ENCODE data around the gene DEPP1. TPM values are rescaled to one million over a fixed set of nuclear protein-coding genes. Genes with fewer than 3 reads are reported as not detected.
A peak's percentile ranks its signal among the peaks of the same experiment; 100 is the strongest.

DEPP1 gene
- total RNA-seq, 1 donor from 2014 or later, result 29.6 TPM

DNA sequence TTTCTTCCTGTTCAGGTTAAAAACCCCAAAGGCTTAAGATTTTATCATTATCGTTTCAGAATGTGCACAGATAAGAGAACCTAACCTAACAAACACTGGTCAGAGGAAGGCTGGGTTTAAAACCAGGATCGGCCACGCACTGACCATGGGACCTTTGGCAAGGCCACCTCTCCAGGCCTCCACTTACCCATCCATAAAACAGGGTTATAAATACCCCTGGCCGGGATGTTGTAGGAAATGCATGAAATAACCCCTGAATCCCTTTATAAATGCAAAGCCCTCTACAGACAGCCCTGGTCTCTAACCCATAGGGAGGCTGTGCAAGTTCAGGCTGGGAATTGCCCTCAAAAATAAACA is 418 bp downstream of the DEPP1 start:
- DNase-seq, result no peak

DNA sequence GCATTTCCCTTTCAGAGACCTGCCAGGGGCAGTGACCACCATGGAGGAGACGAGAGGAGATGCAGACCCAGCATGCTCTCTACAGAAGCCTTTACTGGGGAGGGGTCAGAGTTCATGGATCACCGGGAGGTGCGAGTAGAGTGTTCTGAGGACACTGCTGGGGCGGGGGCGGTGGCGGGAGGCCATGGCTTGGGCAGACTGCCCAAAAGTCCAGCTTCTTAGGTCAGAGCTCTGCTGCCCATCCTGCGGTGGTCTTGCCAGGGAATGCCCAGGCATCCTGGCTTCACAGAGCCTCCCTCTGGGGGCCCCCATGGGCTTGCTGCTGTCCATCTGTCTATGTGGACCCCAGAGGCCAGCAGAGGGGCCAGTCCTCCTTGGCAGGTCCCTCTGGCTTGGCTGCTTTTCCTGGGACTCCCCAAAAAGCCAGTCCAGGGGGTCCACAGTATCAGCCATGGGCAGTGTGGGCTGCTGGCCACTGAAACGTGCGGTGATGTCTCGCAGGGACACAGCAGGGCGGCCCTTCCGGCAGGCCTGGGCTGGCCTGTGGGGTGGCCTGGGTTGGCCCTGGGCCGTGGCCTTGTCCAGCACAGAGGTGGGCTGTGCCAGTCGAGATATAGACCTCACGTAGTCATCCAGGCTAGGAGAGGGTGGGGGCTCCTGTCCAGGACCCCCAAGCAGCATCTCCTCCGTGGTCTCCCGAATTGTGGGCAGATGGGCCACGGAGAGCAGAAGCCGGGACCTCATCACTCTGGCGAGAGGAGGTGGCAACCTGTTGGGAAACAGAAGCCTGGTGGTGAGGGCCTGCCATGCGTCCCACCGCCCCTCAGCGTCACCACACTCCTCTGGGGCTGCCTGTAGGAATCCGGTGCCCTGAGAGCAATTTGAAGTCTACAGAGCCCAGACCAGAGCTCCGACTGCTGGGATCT is 1.1 kb downstream of the DEPP1 start:
- DNase-seq, result no peak

DNA sequence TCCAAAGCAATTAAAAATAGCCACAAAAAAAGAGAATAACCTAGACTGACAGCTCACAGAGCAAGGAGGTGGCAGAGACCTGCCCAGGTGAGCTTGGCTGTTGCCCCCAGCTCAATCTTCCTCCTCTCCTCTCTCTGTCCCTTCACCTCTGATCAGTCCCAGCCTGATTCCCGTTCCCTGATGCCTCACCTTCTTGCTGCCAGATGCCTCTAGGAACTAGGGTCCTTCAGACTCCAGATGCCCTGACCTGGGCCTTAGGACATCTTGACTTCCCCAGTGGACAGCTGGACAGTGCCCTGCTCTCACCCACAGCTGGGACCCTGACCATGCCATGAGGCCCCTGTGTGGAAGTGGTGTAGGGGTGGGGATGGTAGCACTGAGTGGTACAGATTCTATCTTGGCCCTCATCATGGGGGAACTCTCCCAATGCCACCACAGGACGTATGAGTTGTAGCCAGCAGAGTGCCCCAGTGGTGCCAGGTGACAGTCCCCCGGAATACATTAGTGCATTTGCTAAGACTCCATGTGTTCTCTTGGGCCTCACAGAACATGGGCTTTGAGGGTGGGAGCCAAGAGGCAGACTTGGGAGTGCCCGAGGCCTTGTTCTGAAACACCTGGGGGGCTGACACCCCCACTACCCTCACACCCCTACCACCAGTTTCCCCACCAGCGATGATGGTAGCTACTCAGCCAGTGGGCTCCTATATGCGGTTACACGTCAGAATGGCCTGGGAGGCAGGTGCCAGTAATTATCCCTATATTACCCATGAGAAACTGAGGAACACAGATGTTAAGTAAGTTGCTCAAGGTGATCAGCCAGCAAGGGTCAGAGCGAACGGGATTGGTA is 2.0 kb downstream of the DEPP1 start:
- no peak for DNase-seq

DNA sequence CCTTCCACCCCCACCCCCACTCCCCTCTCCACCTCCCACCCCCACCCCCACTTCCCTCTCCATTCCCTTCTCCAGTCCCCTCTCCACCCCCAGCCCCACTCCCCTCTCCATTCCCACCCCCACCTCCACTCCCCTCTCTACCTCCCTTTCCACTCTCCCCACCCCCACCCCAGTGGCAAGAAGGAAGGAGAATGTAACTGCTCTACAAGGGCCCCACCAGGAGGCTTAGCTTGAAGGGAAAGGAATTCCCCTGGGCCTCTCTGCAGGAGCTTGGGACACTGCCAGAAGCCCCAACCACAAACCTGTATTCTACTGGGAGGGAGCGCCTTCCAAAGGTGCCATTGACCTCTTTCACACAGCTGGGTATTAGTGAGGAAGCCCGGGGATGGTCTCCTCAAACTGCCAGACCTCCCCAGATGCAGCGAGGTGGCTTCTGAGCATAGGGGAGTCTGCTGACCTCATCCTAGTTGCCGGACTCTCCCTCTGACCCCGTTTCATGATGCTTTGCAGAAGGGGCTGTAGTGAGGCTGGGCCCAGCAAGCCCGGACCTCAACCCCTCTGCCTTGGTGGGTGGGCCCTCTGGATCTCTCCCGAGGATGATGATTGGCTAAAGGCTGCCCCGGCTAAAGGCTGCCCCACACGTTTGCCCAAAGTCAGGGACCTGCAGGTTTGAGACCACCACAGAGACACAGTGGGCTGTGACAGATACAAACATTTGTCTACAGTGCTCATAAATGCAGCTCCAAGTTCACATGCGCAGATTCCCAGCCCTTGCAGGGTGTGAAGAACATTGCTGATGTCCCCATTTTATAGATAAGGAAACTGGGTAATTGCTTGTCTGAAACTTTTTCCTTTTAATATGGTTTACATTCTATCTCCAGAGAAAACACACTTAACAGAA is 2.9 kb downstream of the DEPP1 start:
- DNase-seq, result no peak

DNA sequence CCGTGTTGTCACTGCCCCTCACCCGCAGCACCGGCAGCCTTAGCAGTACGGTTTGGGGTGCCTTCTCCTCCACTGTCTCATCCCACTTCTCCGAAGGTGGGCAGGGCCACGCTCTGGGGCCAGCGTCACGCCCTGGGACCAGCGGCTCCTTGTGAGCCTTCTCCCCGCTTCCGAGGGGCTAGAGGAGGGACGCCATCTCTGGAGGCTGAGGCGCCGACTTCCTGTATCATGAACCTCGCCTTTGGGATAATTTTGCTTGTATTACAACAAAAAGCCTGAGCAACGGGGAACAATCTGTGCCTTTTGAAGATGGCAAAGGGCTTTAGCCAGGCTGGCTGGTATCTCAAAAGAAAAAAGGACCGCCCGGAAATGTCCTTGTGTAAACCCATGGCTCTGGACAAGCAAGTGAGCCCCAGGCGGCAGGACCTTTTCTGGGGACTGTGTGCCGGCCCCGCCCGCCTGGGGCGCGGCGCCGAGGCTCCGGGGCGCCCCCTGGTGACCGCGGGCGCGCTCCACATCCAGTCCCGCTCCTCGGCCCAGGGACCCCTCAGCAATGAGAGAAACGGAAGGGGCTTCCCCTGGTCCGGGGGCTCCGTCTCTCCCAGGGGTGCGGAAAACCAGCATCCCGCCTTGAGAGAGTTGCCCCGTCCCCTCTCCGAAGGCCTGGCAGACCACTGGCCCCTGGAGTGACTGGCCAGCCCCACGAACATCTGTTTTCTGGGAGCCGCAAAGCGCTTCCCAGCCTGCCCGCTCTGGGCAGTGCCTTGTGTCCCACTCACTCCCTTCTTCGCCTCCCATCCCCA is 3.8 kb downstream of the DEPP1 start:
- peak; percentile 33 for DNase-seq

DNA sequence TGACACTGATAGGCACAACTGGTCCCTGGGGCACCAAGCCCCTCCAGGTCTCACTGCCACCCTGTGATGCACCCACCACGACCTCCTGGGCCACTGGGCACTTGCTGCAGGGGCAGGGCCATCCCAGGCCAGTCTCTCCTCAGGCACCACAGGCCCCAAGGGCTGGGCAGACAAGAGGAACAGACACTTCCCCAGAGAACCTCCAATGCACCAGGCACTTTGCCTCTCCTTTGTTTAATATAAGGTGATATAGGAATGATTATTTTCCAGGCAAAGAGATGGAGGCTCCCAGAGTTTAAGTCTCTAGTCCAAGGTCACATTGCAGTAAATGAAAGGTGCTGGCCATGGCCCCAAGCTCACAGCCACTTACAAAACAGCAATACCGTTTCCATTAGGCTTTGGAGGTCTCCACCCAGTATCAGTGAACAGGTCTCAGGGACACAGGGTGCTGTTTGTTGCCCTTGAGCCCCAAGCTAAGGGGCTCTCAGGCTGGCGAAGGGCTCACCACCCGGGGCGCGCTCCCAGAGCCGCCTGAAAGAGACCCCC is 4.5 kb downstream of the DEPP1 start:
- DNase-seq, result no peak

DNA sequence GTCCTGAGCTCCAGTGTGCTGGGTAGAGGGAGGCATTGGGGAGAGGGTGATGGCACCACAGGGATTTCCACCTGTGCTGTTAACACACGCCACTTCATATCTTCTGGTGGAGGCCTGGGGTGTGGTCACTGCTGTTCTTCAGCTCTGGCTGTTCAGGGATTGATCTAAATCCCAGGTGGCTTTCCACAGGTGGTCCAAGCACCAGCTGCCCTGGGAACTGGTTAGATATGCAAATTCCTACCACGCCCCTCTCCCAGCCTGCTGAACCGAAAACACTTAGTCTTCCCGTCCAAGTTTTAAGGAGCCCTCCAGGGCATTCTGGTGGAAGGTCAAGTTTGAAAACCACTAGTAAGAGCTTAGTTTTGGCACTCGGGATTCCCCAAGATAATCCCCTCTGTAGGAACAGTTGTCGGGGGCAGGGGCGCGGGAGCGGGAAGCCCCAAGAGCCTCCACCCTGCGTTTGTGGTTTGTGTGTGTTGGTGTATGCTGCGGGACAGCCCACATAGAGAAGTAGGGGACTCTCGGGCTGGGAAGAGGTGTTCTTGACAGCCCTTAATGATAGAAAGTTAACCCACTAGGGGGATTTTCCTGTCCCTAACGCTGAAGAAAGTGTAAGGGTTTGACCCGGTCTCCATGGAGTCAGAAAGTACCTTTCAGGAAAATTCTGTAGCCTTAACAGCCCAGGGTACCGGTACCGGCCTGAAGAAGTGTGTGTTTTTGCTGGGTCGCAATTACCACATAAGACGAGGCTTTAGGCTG is 5.1 kb downstream of the DEPP1 start:
- no peak for DNase-seq

DNA sequence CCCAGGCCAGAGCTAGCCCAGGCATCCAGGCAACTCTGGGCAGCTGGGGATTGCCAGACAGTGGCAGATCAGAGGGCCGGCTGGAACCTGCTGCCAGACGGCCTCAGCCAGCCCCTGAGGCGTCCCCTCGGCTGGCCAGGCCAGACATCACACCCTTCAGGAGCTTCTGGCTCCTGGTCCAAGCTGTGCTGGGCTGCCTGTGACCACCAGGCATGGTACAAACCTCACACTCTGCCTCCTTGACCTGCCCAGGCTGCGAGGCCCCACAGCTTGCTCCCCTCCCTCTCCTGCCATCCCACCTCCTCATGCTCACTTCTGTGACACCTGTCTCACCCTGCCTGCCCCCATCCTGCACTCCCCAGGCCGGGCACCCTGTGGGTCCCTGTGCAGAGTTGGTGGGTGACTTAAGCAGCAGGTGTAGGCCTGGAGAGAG is 5.7 kb downstream of the DEPP1 start:
- DNase-seq, result no peak

DNA sequence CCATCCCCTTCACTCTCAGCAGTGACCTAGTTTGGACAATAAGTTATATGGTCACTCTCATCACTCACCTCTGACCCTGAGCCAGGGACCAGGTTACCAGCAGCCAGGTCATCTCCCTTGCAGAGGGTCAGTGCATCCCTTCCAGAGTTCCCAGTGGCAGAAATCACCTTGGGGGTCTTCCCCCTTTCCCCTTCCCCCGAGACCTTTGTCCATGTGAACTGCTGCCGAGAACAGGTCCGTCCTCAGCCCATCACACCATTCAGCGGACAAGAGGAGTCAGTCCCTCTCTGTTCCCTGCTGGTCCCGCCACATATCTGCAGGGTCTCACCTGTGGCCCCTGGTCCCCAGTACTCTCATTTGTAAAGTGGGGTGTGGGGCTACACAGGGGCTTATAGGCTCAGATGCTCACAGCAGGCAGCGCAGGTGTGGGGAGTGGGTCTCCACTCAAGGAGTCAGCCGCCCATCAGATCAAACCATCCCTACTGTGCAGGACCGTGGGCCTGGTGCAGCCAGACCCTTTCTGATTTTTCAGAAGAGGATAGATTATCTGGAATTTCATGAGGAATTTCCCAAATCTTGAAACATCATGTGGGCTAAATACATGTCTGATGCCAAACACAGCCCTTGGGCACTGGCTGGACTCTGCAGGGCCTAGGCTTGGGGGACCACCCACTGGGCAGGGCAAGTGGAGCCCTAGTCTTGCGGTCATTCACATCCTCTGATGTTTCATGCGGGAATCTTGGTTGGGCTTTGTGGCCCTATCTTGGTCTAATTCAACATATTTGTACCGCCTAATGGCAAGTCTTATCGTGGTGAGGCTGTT is 6.5 kb downstream of the DEPP1 start:
- DNase-seq, result no peak

DNA sequence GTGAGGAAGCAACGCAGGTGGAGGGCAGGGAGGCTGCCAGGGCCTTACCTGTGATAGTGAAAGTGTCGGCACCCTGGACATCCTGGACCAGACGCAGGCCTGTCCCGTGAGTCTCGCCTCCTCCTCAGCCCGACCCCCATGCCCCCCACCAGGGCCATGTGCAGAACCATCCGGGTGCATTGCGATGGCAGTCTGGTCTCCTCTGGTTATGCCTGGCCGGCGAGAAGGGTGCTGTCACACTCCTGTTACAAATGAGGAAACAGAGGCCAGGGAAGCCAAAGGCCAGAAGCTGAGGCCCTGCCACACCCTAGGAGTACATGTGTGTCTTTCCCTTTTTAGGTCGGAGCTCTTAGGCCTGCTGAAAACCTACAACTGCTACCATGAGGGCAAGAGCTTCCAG is 7.2 kb downstream of the DEPP1 start:
- DNase-seq, result no peak

DNA sequence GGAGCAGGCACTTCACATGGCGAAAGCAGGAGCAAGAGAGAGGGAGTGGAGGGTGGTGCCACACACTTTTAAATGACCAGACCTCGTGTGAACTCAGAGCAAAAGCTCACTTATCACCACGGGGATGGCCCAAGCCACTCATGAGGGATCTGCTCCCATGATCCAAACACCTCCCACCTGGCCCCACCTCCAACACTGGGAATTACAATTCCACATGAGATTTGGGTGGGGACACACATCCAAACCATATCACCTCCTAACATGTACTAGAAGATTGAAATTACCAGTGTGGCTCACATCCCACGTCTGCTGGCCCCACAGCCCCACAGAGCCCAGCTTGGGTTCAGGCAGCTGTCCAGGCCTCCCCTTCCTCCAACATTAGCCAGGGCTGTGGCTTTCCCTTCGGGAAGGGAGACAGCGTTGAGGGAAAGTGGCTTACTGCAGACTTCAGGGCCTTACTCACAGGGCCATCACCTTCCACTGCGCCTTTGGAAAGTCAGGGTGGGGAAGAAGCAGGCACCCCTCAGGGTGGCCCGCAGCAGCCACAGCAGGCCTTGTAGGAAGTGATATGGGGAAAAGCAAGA is 7.7 kb downstream of the DEPP1 start:
- DNase-seq, result no peak

DNA sequence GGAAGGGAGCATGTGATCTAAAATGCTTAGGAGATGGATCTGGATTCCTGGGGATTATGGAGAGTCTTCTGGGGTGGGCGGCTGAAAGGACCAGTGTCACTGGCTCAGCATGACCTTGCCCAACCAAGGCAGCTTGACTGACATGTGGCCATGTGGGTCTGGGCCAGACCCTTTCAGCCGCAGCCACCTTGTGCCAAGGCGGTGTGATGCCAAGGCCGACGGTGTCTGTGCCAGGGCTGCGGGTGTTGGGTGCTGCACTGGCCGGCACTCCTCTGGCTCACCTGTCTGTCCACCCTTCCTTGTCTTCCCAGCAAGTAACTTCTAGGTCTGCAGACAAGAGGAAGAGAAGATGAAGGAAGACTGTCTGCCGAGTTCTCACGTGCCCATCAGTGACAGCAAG is 8.8 kb downstream of the DEPP1 start:
- no peak for DNase-seq

DNA sequence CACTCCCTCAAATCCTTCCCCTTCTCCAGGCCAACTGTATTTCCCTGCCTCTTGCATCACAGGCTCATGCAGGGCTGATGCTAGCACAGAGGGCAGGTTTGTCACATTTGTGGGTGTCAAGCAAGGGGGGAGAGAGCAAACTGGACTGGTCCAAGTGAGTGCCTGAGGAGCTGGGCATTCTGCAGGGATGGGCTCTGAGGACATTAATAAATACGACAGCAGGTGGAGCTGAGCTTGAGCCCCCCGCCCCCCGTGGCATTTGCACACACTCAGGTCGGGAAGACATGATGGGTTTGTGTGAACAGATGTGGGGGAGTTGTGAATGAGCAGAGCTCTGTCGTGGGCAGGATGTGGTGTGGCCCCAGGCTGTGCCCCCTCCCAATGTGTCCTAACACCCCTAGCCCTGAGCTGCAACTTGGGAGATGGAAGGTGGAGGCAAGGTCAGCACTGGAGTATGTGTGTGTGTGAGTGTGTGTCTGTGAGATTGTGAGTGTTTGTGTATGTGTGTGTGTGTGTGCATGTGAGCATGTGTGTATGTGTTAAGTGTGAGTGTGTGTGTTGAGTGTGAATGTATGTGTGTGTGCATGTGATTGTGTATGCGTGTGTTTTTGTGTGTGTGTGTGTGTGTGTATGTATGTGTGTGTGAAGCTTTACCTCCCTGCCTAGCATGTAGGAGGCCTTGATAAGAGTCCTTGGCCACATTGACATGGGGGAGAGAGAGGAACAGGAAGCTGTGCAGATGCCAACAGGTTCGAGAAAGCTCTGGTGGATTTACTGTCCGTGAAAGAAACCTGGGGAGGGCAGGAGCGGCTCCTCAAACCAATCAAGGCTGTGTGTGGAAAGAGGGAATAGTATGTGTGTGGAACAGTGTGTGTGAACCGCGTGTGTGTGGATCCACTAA is 9.9 kb downstream of the DEPP1 start:
- DNase-seq, result no peak

DNA sequence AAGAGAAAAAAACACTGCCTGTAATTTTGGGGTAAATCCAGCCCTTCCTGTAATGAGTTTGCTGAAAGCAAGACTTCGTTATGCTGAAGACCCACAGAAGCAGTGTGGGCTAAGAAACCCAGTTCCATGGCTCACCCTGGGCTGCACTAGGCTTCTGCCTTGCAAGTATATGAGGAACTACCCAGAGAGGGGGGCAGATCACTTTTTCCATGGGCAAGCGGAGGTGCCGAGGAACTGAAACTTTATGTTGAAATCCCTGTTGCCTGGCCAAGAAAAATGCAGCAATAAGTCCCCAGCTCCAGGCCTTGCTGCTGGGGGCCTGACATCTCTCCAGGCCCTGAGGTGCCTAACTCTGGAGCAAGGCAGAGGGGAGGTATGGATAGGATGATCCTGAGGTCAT is 10.5 kb downstream of the DEPP1 start:
- DNase-seq, result no peak

DNA sequence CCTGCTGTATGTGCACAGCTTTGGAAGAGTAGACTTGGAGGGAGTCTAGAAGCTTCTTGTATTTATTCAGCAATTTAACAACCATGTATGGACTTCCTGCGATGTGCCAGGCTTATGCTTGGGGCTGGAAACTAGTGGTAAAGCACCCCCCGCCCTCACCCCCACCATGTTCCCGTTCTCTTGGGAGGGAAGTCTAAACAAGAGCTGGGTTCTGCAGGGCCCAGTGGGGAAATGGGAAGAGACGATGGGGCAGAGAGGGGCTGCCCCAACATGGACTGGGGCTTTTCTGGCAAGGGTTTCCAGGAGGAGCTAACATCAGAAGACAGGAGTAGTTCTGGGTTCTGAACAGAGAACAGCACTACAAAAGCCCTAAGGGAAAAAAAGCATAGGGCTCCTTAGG is 11.0 kb downstream of the DEPP1 start:
- no peak for DNase-seq

DNA sequence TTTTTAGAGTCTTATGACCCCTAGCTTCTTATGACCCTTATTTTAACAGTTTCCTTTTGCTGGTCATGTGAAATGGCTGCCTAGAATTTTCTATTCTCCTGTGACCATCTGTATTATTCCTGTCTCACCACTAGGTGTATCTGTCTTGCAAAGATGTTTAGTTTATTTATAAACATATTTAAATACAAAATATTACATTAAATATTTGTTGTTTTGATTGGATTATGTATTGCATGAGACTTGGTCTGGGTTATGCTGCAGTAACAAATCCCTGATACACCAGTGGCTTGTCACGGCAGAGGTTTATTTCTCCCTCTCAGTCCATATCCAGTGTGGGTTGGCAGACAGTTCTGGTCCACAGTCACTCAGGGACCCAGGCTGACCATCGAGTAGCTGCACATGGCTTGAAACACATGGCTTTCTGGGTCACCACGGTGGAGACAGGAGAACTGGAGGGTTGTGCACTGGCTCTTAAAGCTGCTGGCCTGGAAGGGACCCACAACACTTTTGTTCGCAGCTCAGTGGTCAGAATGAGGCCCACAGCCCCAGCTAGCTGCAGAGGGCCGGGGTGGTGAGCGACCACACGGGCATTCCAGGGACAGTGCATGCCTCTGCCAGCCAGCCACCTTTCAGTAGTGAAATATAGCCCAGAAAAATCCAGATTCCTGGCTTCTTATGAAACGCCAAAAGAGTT is 11.6 kb downstream of the DEPP1 start:
- no peak for DNase-seq

DNA sequence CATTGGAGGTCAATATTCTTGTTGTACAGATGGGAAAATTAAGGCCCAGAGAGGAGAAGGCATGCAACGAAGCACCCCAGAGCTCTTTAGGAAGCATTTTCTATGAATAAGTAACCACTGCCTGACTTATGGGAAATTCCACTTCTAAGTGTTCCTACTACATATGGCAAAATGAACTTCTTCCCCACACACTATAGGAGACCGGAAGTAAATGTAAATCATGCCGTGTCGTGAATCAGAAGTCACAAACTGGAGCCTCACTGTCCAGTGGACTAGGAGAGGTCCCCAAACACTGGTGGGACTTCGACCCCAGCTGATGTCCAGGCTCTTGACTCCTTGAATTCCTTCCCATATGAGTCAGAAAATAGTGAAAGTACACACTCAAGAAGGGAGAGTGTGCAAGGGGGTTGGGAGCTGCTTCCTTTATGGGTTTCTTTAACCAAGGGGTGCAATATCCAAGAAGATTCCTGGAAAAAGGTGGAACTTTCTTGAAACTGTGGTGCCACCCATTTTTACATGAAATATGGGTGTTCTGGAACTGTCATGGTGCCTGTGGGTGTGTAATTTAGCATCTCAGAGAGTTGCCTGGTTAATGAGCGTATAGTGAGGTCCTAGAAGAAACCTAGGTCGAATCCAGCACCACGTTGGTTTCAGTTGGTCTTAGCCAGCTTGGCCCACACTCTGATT is 12.3 kb downstream of the DEPP1 start:
- DNase-seq, result no peak
